Effector memory CD4-positive, alpha-beta T cell (primary cell): ENCODE data around the gene UBE2R2.

ENCODE experiments used
- DNase-seq, 3 donors: peaks; one replicate each; pipeline ENCODE4 v3.0.0-alpha.2; 2020
- H3K27ac ChIP-seq: 2 replicates; pipeline ENCODE4 v1.7.0; 2013; ENCODE audit warnings: mild to moderate bottlenecking, low read length, moderate library complexity; ENCODE audit not compliant: insufficient read depth, poor library complexity, severe bottlenecking
- H3K27me3 ChIP-seq: replicated peaks from 2 replicates; pipeline ENCODE4 v1.7.0; 2013; ENCODE audit warnings: mild to moderate bottlenecking, low read length; ENCODE audit not compliant: insufficient read depth, control insufficient read depth, poor library complexity, severe bottlenecking
- H3K36me3 ChIP-seq: 2 replicates; pipeline ENCODE4 v1.7.0; 2013; ENCODE audit warnings: mild to moderate bottlenecking, low read length, moderate library complexity; ENCODE audit not compliant: control insufficient read depth, insufficient read depth
- H3K4me1 ChIP-seq: 2 replicates; pipeline ENCODE4 v1.7.0; 2013; ENCODE audit warnings: low read length, mild to moderate bottlenecking; ENCODE audit not compliant: control insufficient read depth, insufficient read depth, poor library complexity, severe bottlenecking
- H3K4me3 ChIP-seq: 2 replicates; pipeline ENCODE4 v1.7.0; 2013; ENCODE audit warnings: low read length, low read depth, mild to moderate bottlenecking; ENCODE audit not compliant: insufficient read depth, poor library complexity, severe bottlenecking
- H3K9me3 ChIP-seq: 2 replicates; pipeline ENCODE4 v1.7.0; 2013; ENCODE audit warnings: mild to moderate bottlenecking, low read length, moderate library complexity; ENCODE audit not compliant: control insufficient read depth

UBE2R2 gene

GRCh38 chr9:33908114-33908513 is 91.2 kb downstream of the UBE2R2 start:
- Histone ChIP-seq H3K4me1 (no peaks in the 10 kb centered on the region), H3K36me3 (peaks cover 12% of the 10 kb centered on the region), H3K4me3 (no peak overlapping the region), H3K9me3 (no peaks in the 10 kb centered on the region), H3K27me3 (no peaks in the 10 kb centered on the region), H3K27ac (no peak overlapping the region)
- no peak for DNase-seq

- H3K36me3 ChIP-seq: peaks cover 18% of the 10 kb centered on the region
- no peaks in the 10 kb centered on the region for H3K9me3 ChIP-seq
- H3K27ac ChIP-seq: no peak overlapping the region
- H3K4me1 ChIP-seq: no peaks in the 10 kb centered on the region
- DNase-seq: no peak
- no peaks in the 10 kb centered on the region for H3K27me3 ChIP-seq
- no peak overlapping the region for H3K4me3 ChIP-seq
Measured at GRCh38 chr9:33908749-33909148, 91.8 kb downstream of the UBE2R2 start.

- no peak for DNase-seq
- Histone ChIP-seq H3K4me3 (no peak overlapping the region), H3K9me3 (no peaks in the 10 kb centered on the region), H3K27ac (no peak overlapping the region), H3K4me1 (no peaks in the 10 kb centered on the region), H3K27me3 (no peaks in the 10 kb centered on the region), H3K36me3 (peaks cover 36% of the 10 kb centered on the region)
Measured at GRCh38 chr9:33913541-33913940, 96.6 kb downstream of the UBE2R2 start.

GRCh38 chr9:33914887-33915628 is 98.1 kb downstream of the UBE2R2 start:
- no peak overlapping the region for H3K27ac ChIP-seq
- no peaks in the 10 kb centered on the region for H3K9me3 ChIP-seq
- H3K27me3 ChIP-seq: no peaks in the 10 kb centered on the region
- H3K36me3 ChIP-seq: peaks cover 48% of the 10 kb centered on the region
- no peak overlapping the region for H3K4me3 ChIP-seq
- H3K4me1 ChIP-seq: no peaks in the 10 kb centered on the region
- DNase-seq: no peak

- H3K4me1 ChIP-seq: no peaks in the 10 kb centered on the region
- H3K9me3 ChIP-seq: no peaks in the 10 kb centered on the region
- no peak for DNase-seq
- H3K27ac ChIP-seq: no peak overlapping the region
- H3K4me3 ChIP-seq: no peak overlapping the region
- H3K36me3 ChIP-seq: peaks cover 62% of the 10 kb centered on the region
- H3K27me3 ChIP-seq: no peaks in the 10 kb centered on the region
Measured at GRCh38 chr9:33917036-33917435, 100.1 kb downstream of the UBE2R2 start.

GRCh38 chr9:33919276-33919897 is 102.4 kb downstream of the UBE2R2 start:
- no peak overlapping the region for H3K4me3 ChIP-seq
- H3K27me3 ChIP-seq: no peaks in the 10 kb centered on the region
- no peak for DNase-seq
- H3K27ac ChIP-seq: no peak overlapping the region
- peaks cover 67% of the 10 kb centered on the region for H3K36me3 ChIP-seq
- H3K9me3 ChIP-seq: no peaks in the 10 kb centered on the region
- H3K4me1 ChIP-seq: no peaks in the 10 kb centered on the region

GRCh38 chr9:33921967-33922895 is 105.3 kb downstream of the UBE2R2 start:
- Histone ChIP-seq H3K9me3 (no peaks in the 10 kb centered on the region), H3K27ac (no peak overlapping the region), H3K27me3 (no peaks in the 10 kb centered on the region), H3K4me3 (no peak overlapping the region), H3K4me1 (no peaks in the 10 kb centered on the region), H3K36me3 (peaks cover 81% of the 10 kb centered on the region)
- DNase-seq: no peak

- H3K4me1 ChIP-seq: no peaks in the 10 kb centered on the region
- no peak for DNase-seq
- no peaks in the 10 kb centered on the region for H3K9me3 ChIP-seq
- peaks cover 81% of the 10 kb centered on the region for H3K36me3 ChIP-seq
- no peak overlapping the region for H3K27ac ChIP-seq
- no peaks in the 10 kb centered on the region for H3K27me3 ChIP-seq
- H3K4me3 ChIP-seq: no peak overlapping the region
Measured at GRCh38 chr9:33923079-33923478, 106.1 kb downstream of the UBE2R2 start.

- no peak for DNase-seq
- Histone ChIP-seq H3K4me3 (no peak overlapping the region), H3K27ac (no peak overlapping the region), H3K27me3 (no peaks in the 10 kb centered on the region), H3K4me1 (no peaks in the 10 kb centered on the region), H3K9me3 (no peaks in the 10 kb centered on the region), H3K36me3 (peaks cover 80% of the 10 kb centered on the region)
Measured at GRCh38 chr9:33923998-33924701, 107.2 kb downstream of the UBE2R2 start.
